ENCODE data around the gene ATP6AP2. TPM values are rescaled to one million over a fixed set of nuclear protein-coding genes. Genes with fewer than 3 reads are reported as not detected.

ATP6AP2 gene
- total RNA-seq, 1 donor from 2014 or later = 98.0 TPM

DNA sequence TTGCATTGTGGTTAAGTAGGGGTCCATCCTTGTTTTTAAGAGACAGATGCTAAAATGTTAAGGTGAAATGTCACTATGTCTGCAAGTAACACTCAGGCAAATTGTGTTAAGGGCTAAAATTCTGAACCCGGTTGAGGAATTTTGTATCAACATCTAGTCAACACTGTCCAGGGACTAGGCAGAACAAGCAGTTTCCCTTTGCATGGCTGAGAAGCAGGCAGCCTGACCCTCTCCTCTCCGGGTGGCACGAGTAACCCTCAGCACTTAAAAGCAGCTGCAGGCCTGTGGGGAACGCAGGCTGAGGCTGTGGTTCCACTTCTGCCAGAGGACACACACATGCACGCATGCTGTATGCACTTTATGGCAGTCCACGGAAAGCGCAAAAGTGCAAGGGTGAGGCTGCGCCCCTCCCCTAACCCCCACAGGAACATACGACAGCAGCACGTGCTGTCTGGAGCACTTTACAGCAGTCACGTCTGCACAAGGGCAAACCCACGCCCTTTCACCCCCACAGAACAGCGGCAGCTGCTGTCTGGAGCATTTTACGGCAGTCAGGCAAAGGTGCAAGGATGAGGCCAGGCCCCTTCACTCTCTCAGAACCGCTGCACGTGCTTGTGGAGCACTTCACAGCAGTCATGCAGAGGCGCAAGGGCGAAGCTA lies 41.8 kb downstream of the ATP6AP2 start:
- Mint-ChIP-seq H3K27me3 (no peaks in the 10 kb centered on the region), H3K4me3 (no peak overlapping the region), H3K4me1 (ENCODE audit: unreplicated experiment) (no peaks in the 10 kb centered on the region), H3K9me3 (peaks cover 3% of the 10 kb centered on the region), H3K36me3 (peaks cover 4% of the 10 kb centered on the region), H3K27ac (no peak overlapping the region)
- TF ChIP-seq, protein P1, sequence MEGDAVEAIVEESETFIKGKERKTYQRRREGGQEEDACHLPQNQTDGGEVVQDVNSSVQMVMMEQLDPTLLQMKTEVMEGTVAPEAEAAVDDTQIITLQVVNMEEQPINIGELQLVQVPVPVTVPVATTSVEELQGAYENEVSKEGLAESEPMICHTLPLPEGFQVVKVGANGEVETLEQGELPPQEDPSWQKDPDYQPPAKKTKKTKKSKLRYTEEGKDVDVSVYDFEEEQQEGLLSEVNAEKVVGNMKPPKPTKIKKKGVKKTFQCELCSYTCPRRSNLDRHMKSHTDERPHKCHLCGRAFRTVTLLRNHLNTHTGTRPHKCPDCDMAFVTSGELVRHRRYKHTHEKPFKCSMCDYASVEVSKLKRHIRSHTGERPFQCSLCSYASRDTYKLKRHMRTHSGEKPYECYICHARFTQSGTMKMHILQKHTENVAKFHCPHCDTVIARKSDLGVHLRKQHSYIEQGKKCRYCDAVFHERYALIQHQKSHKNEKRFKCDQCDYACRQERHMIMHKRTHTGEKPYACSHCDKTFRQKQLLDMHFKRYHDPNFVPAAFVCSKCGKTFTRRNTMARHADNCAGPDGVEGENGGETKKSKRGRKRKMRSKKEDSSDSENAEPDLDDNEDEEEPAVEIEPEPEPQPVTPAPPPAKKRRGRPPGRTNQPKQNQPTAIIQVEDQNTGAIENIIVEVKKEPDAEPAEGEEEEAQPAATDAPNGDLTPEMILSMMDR (conservative IDR thresholded peaks at IDR 0.05) = no peak
- no peak for DNase-seq (ENCODE audit: extremely low spot score, unreplicated experiment)

DNA sequence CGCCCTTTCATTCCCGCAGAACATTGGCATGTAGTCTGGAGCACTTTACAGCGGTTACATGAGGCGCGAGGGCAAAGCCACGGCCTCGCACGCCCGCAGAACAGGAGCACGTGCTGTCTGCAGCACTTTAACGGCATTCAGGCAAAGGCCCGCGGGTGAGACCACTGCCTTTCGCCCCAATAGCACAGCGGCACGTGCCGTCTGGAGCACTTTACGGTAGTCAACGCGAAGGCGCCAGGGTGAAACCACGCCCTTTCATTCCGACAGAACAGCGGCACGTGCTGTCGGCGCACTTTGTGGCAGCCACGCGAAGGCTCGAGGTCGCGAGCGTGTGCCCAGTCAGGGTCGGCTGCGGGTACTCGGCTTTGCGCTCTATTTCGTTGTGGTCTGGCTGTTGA lies 42.4 kb downstream of the ATP6AP2 start, which contains the start of gene MPC1L:
Gene MPC1L, plus strand, starts transcription at position 290 of the 398 bp plus-strand sequence. CDS start 138 bp downstream, outside the sequence.
- TF ChIP-seq, protein P1 (conservative IDR thresholded peaks at IDR 0.05) = no peak
- no peak within 1 kb of the TSS for H3K4me3 Mint-ChIP-seq
- no peak for DNase-seq (ENCODE audit: extremely low spot score, unreplicated experiment)

DNA sequence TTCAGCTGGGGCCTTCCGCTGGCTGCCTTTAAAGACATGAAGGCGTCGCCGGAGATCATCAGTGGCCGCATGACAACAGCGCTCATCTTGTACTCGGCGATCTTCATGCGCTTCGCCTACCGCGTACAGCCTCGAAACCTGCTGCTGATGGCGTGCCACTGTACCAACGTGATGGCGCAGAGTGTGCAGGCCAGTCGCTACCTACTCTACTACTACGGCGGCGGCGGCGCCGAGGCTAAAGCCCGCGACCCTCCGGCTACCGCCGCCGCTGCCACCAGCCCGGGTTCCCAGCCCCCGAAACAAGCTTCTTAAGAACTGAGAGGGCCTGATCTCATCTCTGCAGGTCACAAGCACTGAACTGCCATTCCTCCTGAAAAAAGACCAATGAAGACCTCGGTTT lies 42.9 kb downstream of the ATP6AP2 start:
- peaks cover 7% of the 10 kb centered on the region for H3K36me3 Mint-ChIP-seq
- H3K4me3 Mint-ChIP-seq = no peak overlapping the region
- no peaks in the 10 kb centered on the region for H3K9me3 Mint-ChIP-seq
- no peak overlapping the region for H3K27ac Mint-ChIP-seq
- TF ChIP-seq, protein P1 (conservative IDR thresholded peaks at IDR 0.05) = no peak
- DNase-seq (ENCODE audit: extremely low spot score, unreplicated experiment) = no peak
- no peaks in the 10 kb centered on the region for H3K4me1 Mint-ChIP-seq (ENCODE audit: unreplicated experiment)
- no peaks in the 10 kb centered on the region for H3K27me3 Mint-ChIP-seq

More for the DNA sequence above, 42.4 kb downstream of the ATP6AP2 start, which contains the start of gene MPC1L:
- Mint-ChIP-seq H3K4me1 (ENCODE audit: unreplicated experiment) (no peaks in the 10 kb centered on the region), H3K27me3 (no peaks in the 10 kb centered on the region), H3K36me3 (peaks cover 7% of the 10 kb centered on the region), H3K9me3 (no peaks in the 10 kb centered on the region), H3K27ac (no peak within 1 kb of the TSS)

DNA sequence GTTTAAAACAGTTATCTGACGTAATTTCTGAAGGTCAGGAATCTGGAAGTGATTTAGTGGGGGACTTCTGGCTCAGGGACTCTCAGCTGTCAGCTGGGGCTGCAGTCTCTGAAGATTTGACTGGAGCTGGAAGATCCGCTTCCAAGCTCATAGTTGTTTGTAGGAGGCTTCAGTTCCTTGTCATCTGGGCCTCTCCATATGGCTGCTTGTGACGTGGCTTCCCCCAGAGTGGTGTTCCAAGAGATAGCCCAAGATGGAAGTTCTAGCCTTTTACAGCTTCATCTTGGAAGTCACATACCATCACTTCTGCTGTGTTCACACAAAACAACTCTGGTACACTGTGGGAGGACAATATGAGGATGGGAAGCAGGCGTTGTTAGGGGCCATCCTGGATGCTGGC lies 44.5 kb downstream of the ATP6AP2 start:
- H3K4me3 Mint-ChIP-seq = no peak overlapping the region
- peaks cover 7% of the 10 kb centered on the region for H3K36me3 Mint-ChIP-seq
- no peaks in the 10 kb centered on the region for H3K4me1 Mint-ChIP-seq (ENCODE audit: unreplicated experiment)
- DNase-seq (ENCODE audit: extremely low spot score, unreplicated experiment) = no peak
- TF ChIP-seq, protein P1 (conservative IDR thresholded peaks at IDR 0.05) = no peak
- H3K27me3 Mint-ChIP-seq = no peaks in the 10 kb centered on the region
- H3K9me3 Mint-ChIP-seq = no peaks in the 10 kb centered on the region
- no peak overlapping the region for H3K27ac Mint-ChIP-seq

DNA sequence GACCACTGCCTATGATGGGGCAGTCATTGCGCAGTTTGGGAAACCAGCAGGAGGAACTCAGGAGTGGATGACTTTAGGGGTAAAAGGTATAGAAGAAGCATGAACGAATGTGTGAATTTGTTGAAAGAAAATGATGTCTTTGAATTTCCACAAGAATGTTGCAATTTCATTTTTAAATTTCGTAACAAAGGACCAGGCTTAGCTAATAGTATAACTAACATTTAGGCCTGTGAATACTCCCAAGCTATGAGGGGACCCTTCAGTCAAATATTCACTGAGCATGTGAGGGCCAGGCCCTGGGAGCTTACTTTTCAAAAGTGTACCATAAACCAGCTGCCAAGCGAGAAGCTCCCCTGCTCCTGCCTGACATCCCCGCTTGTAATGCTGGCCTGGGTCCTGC lies 47.7 kb downstream of the ATP6AP2 start:
- no peak overlapping the region for H3K4me3 Mint-ChIP-seq
- DNase-seq (ENCODE audit: extremely low spot score, unreplicated experiment) = no peak
- TF ChIP-seq, protein P1 (conservative IDR thresholded peaks at IDR 0.05) = no peak
- H3K27me3 Mint-ChIP-seq = no peaks in the 10 kb centered on the region
- H3K9me3 Mint-ChIP-seq = no peaks in the 10 kb centered on the region
- H3K27ac Mint-ChIP-seq = no peak overlapping the region
- no peaks in the 10 kb centered on the region for H3K4me1 Mint-ChIP-seq (ENCODE audit: unreplicated experiment)
- H3K36me3 Mint-ChIP-seq = peaks cover 7% of the 10 kb centered on the region
